Erythroblast (primary cell): ENCODE data around the gene MYH9.

Experiments
- DNase-seq, 2 experiments: peaks; one replicate each; lab custom pipeline; 2025; lab: John Stamatoyannopoulos, UW
- GATA1 ChIP-seq: IDR thresholded peaks from 2 replicates; pipeline ENCODE4 v1.6.1; 2011; ENCODE audit warnings: low read depth, mild to moderate bottlenecking, control low read depth, low read length, moderate library complexity
- POLR2A ChIP-seq: IDR thresholded peaks from 2 replicates; pipeline ENCODE4 v1.6.1; 2011; ENCODE audit warnings: mild to moderate bottlenecking, low read length

Gene MYH9

GRCh38 chr22:36362932-36363331 lies 24.8 kb downstream of the MYH9 start:
- no peak for TF ChIP-seq POLR2A
- TF ChIP-seq GATA1 = no peak

GRCh38 chr22:36362075-36362474 lies 25.7 kb downstream of the MYH9 start:
- peak in 1 of 2 experiments; percentile 25 for DNase-seq
- TF ChIP-seq POLR2A (no peak), GATA1 (no peak)

More at GRCh38 chr22:36362932-36363331, 24.8 kb downstream of the MYH9 start:
- peak; percentile 79 to 86 for DNase-seq

GRCh38 chr22:36360871-36361383 lies 26.8 kb downstream of the MYH9 start:
- TF ChIP-seq GATA1 (no peak), POLR2A (no peak)
- peak in 1 of 2 experiments; percentile 41 for DNase-seq

- no peak for DNase-seq
- TF ChIP-seq GATA1 (no peak), POLR2A (no peak)
Measured at GRCh38 chr22:36360011-36360410, 27.8 kb downstream of the MYH9 start.

GRCh38 chr22:36359470-36359996 lies 28.2 kb downstream of the MYH9 start:
- no peak for TF ChIP-seq POLR2A
- no peak for TF ChIP-seq GATA1
- DNase-seq = no peak

- TF ChIP-seq POLR2A (no peak), GATA1 (no peak)
- no peak for DNase-seq
Measured at GRCh38 chr22:36358533-36359469, 29.0 kb downstream of the MYH9 start.

- DNase-seq = no peak
- TF ChIP-seq GATA1 = no peak
Measured at GRCh38 chr22:36356708-36357624, 30.8 kb downstream of the MYH9 start.

- no peak for TF ChIP-seq GATA1
- no peak for TF ChIP-seq POLR2A
Measured at GRCh38 chr22:36355894-36356293, 31.9 kb downstream of the MYH9 start.

GRCh38 chr22:36355362-36355761 lies 32.4 kb downstream of the MYH9 start:
- no peak for TF ChIP-seq GATA1
- TF ChIP-seq POLR2A = no peak
- DNase-seq = peak in 1 of 2 experiments; percentile 66

More at GRCh38 chr22:36355894-36356293, 31.9 kb downstream of the MYH9 start:
- DNase-seq = no peak

- TF ChIP-seq POLR2A = no peak
- no peak for TF ChIP-seq GATA1
- no peak for DNase-seq
Measured at GRCh38 chr22:36352803-36353507, 34.8 kb downstream of the MYH9 start.

GRCh38 chr22:36351921-36352802 lies 35.6 kb downstream of the MYH9 start:
- DNase-seq = no peak
- no peak for TF ChIP-seq GATA1
- TF ChIP-seq POLR2A = no peak
